Measurements from ENCODE around the gene FAM32A.

- TF ChIP-seq CTCF (IDR thresholded peaks at IDR 0.05): no peak
- TF ChIP-seq FOSL2 (IDR thresholded peaks at IDR 0.05; ENCODE audit: borderline replicate concordance, low read depth): no peak
These were observed 48.8 kb upstream of the FAM32A start for GRCh38 chr19:16136185-16136999.

All from SK-N-SH (cell line).